ENCODE results near the gene KPNA3. TPM values are rescaled to one million over a fixed set of nuclear protein-coding genes. Genes with fewer than 3 reads are reported as not detected.
A peak's percentile ranks its signal among the peaks of the same experiment; 100 is the strongest.
"Not testable (repeated sequence)": the region's sequence is repeated elsewhere in the genome, so short reads cannot be mapped to it uniquely, and the experiment has no call there.

KPNA3 gene
- total RNA-seq, 1 experiment from 2014 or later, result 23.1 TPM

DNA sequence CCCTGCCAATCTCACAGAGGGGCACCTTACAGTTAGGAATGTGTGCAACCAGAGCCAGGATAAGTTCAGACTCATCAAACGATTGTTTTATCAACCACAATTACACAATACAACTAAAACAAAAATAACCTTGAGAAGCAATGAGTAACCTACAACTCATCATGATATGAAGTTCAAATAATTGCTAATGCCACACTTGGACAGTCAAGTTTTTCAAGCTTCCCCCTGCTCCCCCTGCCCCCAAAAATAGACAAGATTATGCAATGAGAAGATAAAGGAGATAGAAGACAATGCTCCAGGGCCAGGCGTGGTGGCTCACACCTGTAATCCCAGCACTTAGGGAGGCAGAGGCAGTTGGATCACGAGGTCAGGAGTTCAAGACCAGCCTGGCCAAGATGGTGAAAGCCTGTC lies 13.6 kb upstream of the KPNA3 start:
- BruUV-seq (replicated peaks), result no TSS peak
- H3K27me3 Mint-ChIP-seq (ENCODE audit: unreplicated experiment), result no peaks in the 10 kb centered on the region
- no peaks in the 10 kb centered on the region for H3K36me3 Mint-ChIP-seq (ENCODE audit: insufficient read depth, unreplicated experiment)
- CTCF ChIA-PET, result interaction anchor here (0.6 kb wide), 1 partner anchor 13 kb away, joined by 5 read pairs; no protein-coding TSS in a partner anchor
- TF ChIP-seq, protein P1, sequence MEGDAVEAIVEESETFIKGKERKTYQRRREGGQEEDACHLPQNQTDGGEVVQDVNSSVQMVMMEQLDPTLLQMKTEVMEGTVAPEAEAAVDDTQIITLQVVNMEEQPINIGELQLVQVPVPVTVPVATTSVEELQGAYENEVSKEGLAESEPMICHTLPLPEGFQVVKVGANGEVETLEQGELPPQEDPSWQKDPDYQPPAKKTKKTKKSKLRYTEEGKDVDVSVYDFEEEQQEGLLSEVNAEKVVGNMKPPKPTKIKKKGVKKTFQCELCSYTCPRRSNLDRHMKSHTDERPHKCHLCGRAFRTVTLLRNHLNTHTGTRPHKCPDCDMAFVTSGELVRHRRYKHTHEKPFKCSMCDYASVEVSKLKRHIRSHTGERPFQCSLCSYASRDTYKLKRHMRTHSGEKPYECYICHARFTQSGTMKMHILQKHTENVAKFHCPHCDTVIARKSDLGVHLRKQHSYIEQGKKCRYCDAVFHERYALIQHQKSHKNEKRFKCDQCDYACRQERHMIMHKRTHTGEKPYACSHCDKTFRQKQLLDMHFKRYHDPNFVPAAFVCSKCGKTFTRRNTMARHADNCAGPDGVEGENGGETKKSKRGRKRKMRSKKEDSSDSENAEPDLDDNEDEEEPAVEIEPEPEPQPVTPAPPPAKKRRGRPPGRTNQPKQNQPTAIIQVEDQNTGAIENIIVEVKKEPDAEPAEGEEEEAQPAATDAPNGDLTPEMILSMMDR (IDR thresholded peaks at IDR 0.05; ENCODE audit: unreplicated experiment), result no peak
- no peaks in the 10 kb centered on the region for H3K9me3 Mint-ChIP-seq (ENCODE audit: low read depth, unreplicated experiment)
- intact Hi-C loops (cut with micrococcal nuclease; ENCODE audit: unreplicated experiment), result no loop called here
- H3K27ac Mint-ChIP-seq (ENCODE audit: unreplicated experiment), result no peak overlapping the region
- no peak for DNase-seq
- no peak overlapping the region for H3K4me3 Mint-ChIP-seq (ENCODE audit: low read depth, unreplicated experiment)
- H3K4me1 Mint-ChIP-seq (ENCODE audit: low read depth, unreplicated experiment), result peaks cover 8% of the 10 kb centered on the region

DNA sequence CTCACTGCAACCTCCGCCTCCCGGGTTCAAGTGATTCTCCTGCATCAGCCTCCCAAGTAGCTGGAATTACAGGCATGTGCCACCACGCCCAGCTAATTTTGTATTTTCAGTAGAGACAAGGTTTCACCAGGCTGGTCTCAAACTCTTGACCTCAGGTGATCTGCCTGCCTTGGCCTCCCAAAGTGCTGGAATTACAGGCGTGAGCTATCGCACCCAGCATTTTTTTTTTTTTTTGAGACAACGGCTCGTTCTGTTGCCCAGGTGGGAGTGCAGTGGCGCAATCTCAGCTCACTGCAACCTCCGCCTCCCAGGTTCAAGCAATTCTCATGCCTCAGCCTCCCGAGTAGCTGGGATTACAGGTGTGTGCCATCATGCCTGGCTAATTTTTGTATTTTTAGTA lies 10.6 kb upstream of the KPNA3 start:
- H3K27me3 Mint-ChIP-seq (ENCODE audit: unreplicated experiment); CTCF ChIA-PET; DNase-seq; H3K27ac Mint-ChIP-seq (ENCODE audit: unreplicated experiment); H3K9me3 Mint-ChIP-seq (ENCODE audit: low read depth, unreplicated experiment); H3K4me3 Mint-ChIP-seq (ENCODE audit: low read depth, unreplicated experiment); intact Hi-C loops (cut with micrococcal nuclease; ENCODE audit: unreplicated experiment); H3K36me3 Mint-ChIP-seq (ENCODE audit: insufficient read depth, unreplicated experiment); BruUV-seq (replicated peaks); H3K4me1 Mint-ChIP-seq (ENCODE audit: low read depth, unreplicated experiment): not testable (repeated sequence)

DNA sequence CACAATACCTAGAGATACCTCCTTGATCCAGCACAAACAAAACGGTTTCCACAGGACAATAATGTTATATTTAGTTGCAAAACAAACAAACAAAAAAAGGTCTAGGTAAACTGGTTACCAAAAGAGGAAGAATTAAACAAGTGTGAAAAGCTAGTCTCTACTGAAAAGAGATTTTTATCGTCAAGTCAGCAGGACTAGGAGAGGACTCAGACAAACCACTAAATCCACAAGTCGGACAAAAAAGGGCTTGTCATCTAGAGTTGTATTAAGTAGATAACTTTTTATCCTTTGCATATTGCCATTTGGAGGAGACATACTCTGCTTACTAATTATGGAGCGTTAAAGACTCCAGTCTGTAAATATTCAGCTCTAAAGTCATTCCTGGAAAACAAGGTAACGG lies 9.9 kb upstream of the KPNA3 start:
- H3K36me3 Mint-ChIP-seq (ENCODE audit: insufficient read depth, unreplicated experiment), result no peaks in the 10 kb centered on the region

DNA sequence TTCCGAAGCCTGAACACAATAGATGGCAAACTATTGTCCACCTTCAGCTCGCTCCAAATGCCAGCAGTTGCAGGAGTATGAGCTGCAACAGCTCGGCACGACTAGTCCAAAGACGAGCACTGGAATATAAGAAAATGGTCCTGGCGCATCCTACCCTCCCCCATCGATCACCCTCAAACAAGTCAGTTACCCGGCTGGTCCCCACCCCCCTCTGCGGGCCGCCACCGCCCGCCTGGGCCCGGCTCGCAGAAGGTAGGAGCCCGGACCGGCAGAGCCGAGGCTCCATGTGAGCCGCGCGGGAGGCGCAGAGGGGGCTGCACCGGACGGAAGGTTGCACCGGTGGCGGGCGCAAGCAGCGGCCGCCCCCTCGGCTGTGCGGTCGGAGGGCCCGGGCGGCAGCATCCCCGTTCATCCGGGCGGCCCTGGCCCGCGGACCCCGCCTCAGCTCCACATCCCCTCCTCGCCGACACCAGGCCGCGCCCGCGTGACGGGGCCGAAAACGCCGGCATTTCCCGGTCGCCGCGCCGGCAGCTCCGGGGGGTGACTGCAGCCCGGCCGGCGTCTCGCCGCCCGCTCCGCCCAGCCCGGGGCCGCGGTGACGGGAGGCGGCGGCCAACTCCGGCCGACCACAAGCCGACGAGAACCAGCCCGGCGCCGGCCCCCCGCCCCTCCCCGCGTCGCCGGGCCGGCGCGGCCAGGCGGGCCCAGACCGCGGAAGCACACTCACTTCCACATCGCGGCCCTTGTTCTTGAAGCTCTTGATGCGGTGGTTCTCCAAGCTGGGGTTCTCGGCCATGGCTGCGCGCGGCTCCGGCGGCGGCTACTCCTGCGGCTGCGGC lies 552 bp downstream of the KPNA3 start:
- H3K27ac Mint-ChIP-seq (ENCODE audit: unreplicated experiment), result peak overlapping the region; percentile 65
- H3K4me3 Mint-ChIP-seq (ENCODE audit: low read depth, unreplicated experiment), result peak overlapping the region; percentile 79
- no peaks in the 10 kb centered on the region for H3K27me3 Mint-ChIP-seq (ENCODE audit: unreplicated experiment)

More for the DNA sequence above, 9.9 kb upstream of the KPNA3 start:
- no peaks in the 10 kb centered on the region for H3K9me3 Mint-ChIP-seq (ENCODE audit: low read depth, unreplicated experiment)
- CTCF ChIA-PET, result no interaction called here
- DNase-seq, result no peak
- intact Hi-C loops (cut with micrococcal nuclease; ENCODE audit: unreplicated experiment), result no loop called here
- TF ChIP-seq, protein P1 (IDR thresholded peaks at IDR 0.05; ENCODE audit: unreplicated experiment), result no peak
- no peaks in the 10 kb centered on the region for H3K4me1 Mint-ChIP-seq (ENCODE audit: low read depth, unreplicated experiment)
- H3K27me3 Mint-ChIP-seq (ENCODE audit: unreplicated experiment), result no peaks in the 10 kb centered on the region
- no peak overlapping the region for H3K27ac Mint-ChIP-seq (ENCODE audit: unreplicated experiment)
- BruUV-seq (replicated peaks), result no TSS peak
- no peak overlapping the region for H3K4me3 Mint-ChIP-seq (ENCODE audit: low read depth, unreplicated experiment)

More for the DNA sequence above, 552 bp downstream of the KPNA3 start:
- peaks cover 27% of the 10 kb centered on the region for H3K36me3 Mint-ChIP-seq (ENCODE audit: insufficient read depth, unreplicated experiment)
- no TSS peak for BruUV-seq (replicated peaks)
- intact Hi-C loops (cut with micrococcal nuclease; ENCODE audit: unreplicated experiment), result loop anchor here (2.0 to 5.0 kb wide), 2 partner anchors 55 to 101 kb away; partner anchors contain the start of gene EBPL
- CTCF ChIA-PET, result no interaction called here
- H3K4me1 Mint-ChIP-seq (ENCODE audit: low read depth, unreplicated experiment), result peaks cover 20% of the 10 kb centered on the region
- peak; percentile 28 for DNase-seq
- H3K9me3 Mint-ChIP-seq (ENCODE audit: low read depth, unreplicated experiment), result no peaks in the 10 kb centered on the region
- TF ChIP-seq, protein P1 (IDR thresholded peaks at IDR 0.05; ENCODE audit: unreplicated experiment), result no peak

Measured in Calu3 (cell line).